Tibial nerve (tissue), 4 donors: Measurements from ENCODE around the gene PRDM2.

Source experiments
- CTCF ChIP-seq, 5 experiments: fragments of 200-600 bp in 3 of 5; fragments of 450-650 bp in 2 of 5; sonication (generic) in 3 of 5; IDR thresholded peaks; one replicate each; pipeline ENCODE4 v1.5.1; 2016 to 2019; ENCODE audit warnings: antibody characterized with exemption in 5 of 5, mild to moderate bottlenecking in 3 of 5, moderate library complexity in 2 of 5
- EP300 ChIP-seq, 2 donors: sonication (generic); formaldehyde crosslinking; IDR thresholded peaks; one replicate each; pipeline ENCODE4 v1.6.1; 2017; ENCODE audit warnings: antibody characterized with exemption in 2 of 2, mild to moderate bottlenecking in 1 of 2
- POLR2A ChIP-seq, 2 donors: fragments of 450-650 bp; IDR thresholded peaks; one replicate each; pipeline ENCODE4 v1.6.1; 2017; ENCODE audit warnings: antibody characterized with exemption in 2 of 2, mild to moderate bottlenecking in 2 of 2, moderate library complexity in 2 of 2

GRCh38 chr1:13790290-13791030 lies 90.5 kb downstream of the PRDM2 start:
- TF ChIP-seq CTCF (IDR thresholded peaks at IDR 0.05), result no peak
- no peak for TF ChIP-seq POLR2A (IDR thresholded peaks at IDR 0.05)
- TF ChIP-seq EP300 (IDR thresholded peaks at IDR 0.05), result no peak
